HG03025 (cell line): Measurements from ENCODE around the gene NUAK1.

ENCODE experiments used
- ATAC-seq: cut with Tn5 transposase; IDR thresholded peaks from one replicate; pipeline ENCODE4 v1.9.1; 2021; ENCODE audit warnings: mild to moderate bottlenecking, moderate library complexity; ENCODE audit not compliant: unreplicated experiment, low FRiP score

The NUAK1 gene

GRCh38 chr12:106113824-106114446 lies 24.8 kb downstream of the NUAK1 start:
- ATAC-seq: no peak

- ATAC-seq: no peak
These were observed 25.3 kb downstream of the NUAK1 start for GRCh38 chr12:106113446-106113823.

- ATAC-seq: no peak
These were observed 25.7 kb downstream of the NUAK1 start for GRCh38 chr12:106113042-106113441.

- no peak for ATAC-seq
These were observed 26.5 kb downstream of the NUAK1 start for GRCh38 chr12:106112145-106112821.

GRCh38 chr12:106110626-106111300 lies 28.0 kb downstream of the NUAK1 start:
- ATAC-seq: no peak

- no peak for ATAC-seq
These were observed 29.4 kb downstream of the NUAK1 start for GRCh38 chr12:106109168-106109910.

GRCh38 chr12:106108185-106108835 lies 30.4 kb downstream of the NUAK1 start:
- ATAC-seq: no peak

GRCh38 chr12:106107566-106107965 lies 31.2 kb downstream of the NUAK1 start:
- ATAC-seq: no peak

GRCh38 chr12:106106892-106107291 lies 31.9 kb downstream of the NUAK1 start:
- no peak for ATAC-seq

GRCh38 chr12:106106061-106106566 lies 32.6 kb downstream of the NUAK1 start:
- no peak for ATAC-seq

- ATAC-seq: no peak
These were observed 37.0 kb downstream of the NUAK1 start for GRCh38 chr12:106101803-106102202.

- ATAC-seq: no peak
These were observed 40.0 kb downstream of the NUAK1 start for GRCh38 chr12:106098691-106099200.

- no peak for ATAC-seq
These were observed 41.7 kb downstream of the NUAK1 start for GRCh38 chr12:106097011-106097410.

- ATAC-seq: no peak
These were observed 42.4 kb downstream of the NUAK1 start for GRCh38 chr12:106096376-106096775.

GRCh38 chr12:106094304-106094703 lies 44.5 kb downstream of the NUAK1 start:
- no peak for ATAC-seq

- ATAC-seq: no peak
These were observed 45.5 kb downstream of the NUAK1 start for GRCh38 chr12:106093246-106093645.

- no peak for ATAC-seq
These were observed 47.3 kb downstream of the NUAK1 start for GRCh38 chr12:106091446-106091820.

- ATAC-seq: no peak
These were observed 47.9 kb downstream of the NUAK1 start for GRCh38 chr12:106090591-106091445.

GRCh38 chr12:106089935-106090334 lies 48.8 kb downstream of the NUAK1 start:
- ATAC-seq: no peak
